ENCODE measurements around the gene IL19.

Gene IL19

GRCh38 chr1:206890125-206891060 lies 119.8 kb downstream of the IL19 start (continued):
- TF ChIP-seq POU6F1 (CRISPR knock-in tag; IDR thresholded peaks at IDR 0.05; ENCODE audit: borderline replicate concordance, low read depth) (no peak), ZNF70 (CRISPR knock-in tag; IDR thresholded peaks at IDR 0.05) (no peak)

- ATAC-seq = no peak
Measured at GRCh38 chr1:206891412-206891811, 120.8 kb downstream of the IL19 start.

More at GRCh38 chr1:206891412-206891811, 120.8 kb downstream of the IL19 start:
- TF ChIP-seq PATZ1 (CRISPR knock-in tag; IDR thresholded peaks at IDR 0.05; ENCODE audit: borderline replicate concordance) = no peak
- no peak for TF ChIP-seq RARB (CRISPR knock-in tag; IDR thresholded peaks at IDR 0.05)
- no peak for TF ChIP-seq TCF4 (CRISPR knock-in tag; IDR thresholded peaks at IDR 0.05; ENCODE audit: borderline replicate concordance)
- TF ChIP-seq ESRRG (CRISPR knock-in tag; IDR thresholded peaks at IDR 0.05) = no peak
- no peak for TF ChIP-seq ZNF8 (CRISPR knock-in tag; IDR thresholded peaks at IDR 0.05)
- TF ChIP-seq TSHZ2 (CRISPR knock-in tag; IDR thresholded peaks at IDR 0.05) = no peak
- no peak for TF ChIP-seq CREB5 (CRISPR knock-in tag; IDR thresholded peaks at IDR 0.05; ENCODE audit: low read depth)
- no peak for TF ChIP-seq SNAI2 (CRISPR knock-in tag; IDR thresholded peaks at IDR 0.05)
- TF ChIP-seq ZFP30 (CRISPR knock-in tag; IDR thresholded peaks at IDR 0.05) = no peak
